ENCODE data around the gene CYP4V2. TPM values are rescaled to one million over a fixed set of nuclear protein-coding genes. Genes with fewer than 3 reads are reported as not detected.
"Not testable (repeated sequence)": the region's sequence is repeated elsewhere in the genome, so short reads cannot be mapped to it uniquely, and the experiment has no call there.

CYP4V2 gene
- polyA plus RNA-seq, 1 donor: 6.1 TPM

- no peak for DNase-seq
These were observed 44.8 kb downstream of the CYP4V2 start for GRCh38 chr4:186236126-186236525.

- no peak for DNase-seq
These were observed 49.1 kb downstream of the CYP4V2 start for GRCh38 chr4:186240452-186240847.

GRCh38 chr4:186240848-186241491 is 49.6 kb downstream of the CYP4V2 start:
- no peak for DNase-seq

GRCh38 chr4:186241616-186242015 is 50.2 kb downstream of the CYP4V2 start:
- DNase-seq: no peak

GRCh38 chr4:186242031-186242430 is 50.7 kb downstream of the CYP4V2 start:
- DNase-seq: not testable (repeated sequence)

GRCh38 chr4:186243331-186243730 is 52.0 kb downstream of the CYP4V2 start:
- DNase-seq: no peak

GRCh38 chr4:186244835-186245234 is 53.5 kb downstream of the CYP4V2 start:
- no peak for DNase-seq

- DNase-seq: not testable (repeated sequence)
These were observed 55.8 kb downstream of the CYP4V2 start for GRCh38 chr4:186247062-186247752.

- DNase-seq: no peak
These were observed 57.3 kb downstream of the CYP4V2 start for GRCh38 chr4:186248643-186249042.

- DNase-seq: no peak
These were observed 58.7 kb downstream of the CYP4V2 start for GRCh38 chr4:186249785-186250754.

GRCh38 chr4:186250760-186251159 is 59.4 kb downstream of the CYP4V2 start:
- no peak for DNase-seq

GRCh38 chr4:186255122-186255521 is 63.8 kb downstream of the CYP4V2 start:
- no peak for DNase-seq

- DNase-seq: no peak
These were observed 66.9 kb downstream of the CYP4V2 start for GRCh38 chr4:186258216-186258811.

- no peak for DNase-seq
These were observed 68.7 kb downstream of the CYP4V2 start for GRCh38 chr4:186260117-186260503.

Other genes with a start within 250 kb of the CYP4V2 start
- gene TLR3, start 122.4 kb upstream of the CYP4V2 start, polyA plus RNA-seq (ENCODE audit: insufficient read length): 1.5 TPM
- 6.6 TPM for gene FAM149A, start 86.9 kb upstream of the CYP4V2 start, polyA plus RNA-seq (ENCODE audit: insufficient read length)
- not detected for gene KLKB1, start 35.9 kb downstream of the CYP4V2 start, polyA plus RNA-seq (ENCODE audit: insufficient read length)
- not detected for gene F11, start 74.6 kb downstream of the CYP4V2 start, polyA plus RNA-seq (ENCODE audit: insufficient read length)